Upper lobe of left lung (tissue), 6 donors: Measurements from ENCODE around the gene MICAL2. TPM values are rescaled to one million over a fixed set of nuclear protein-coding genes. Genes with fewer than 3 reads are reported as not detected.

ENCODE experiments used
- ATAC-seq, 2 donors: fragments of 200-7000 bp; cut with Tn5 transposase; one replicate each; pipeline ENCODE4 v1.9.1; 2022; ENCODE audit warnings: mild to moderate bottlenecking in 2 of 2, moderate library complexity in 2 of 2; ENCODE audit not compliant: low FRiP score in 2 of 2
- DNase-seq, 2 donors: peaks; one replicate each; pipeline ENCODE4 v3.0.0-alpha.2; 2019 to 2020
- H3K27ac ChIP-seq, 4 donors: fragments of 200-600 bp; sonication (generic); one replicate each; pipeline ENCODE4 v1.5.1; 2016 to 2019
- H3K27me3 ChIP-seq, 4 donors: fragments of 200-600 bp; sonication (generic); one replicate each; pipeline ENCODE4 v1.5.1; 2017 to 2019
- H3K36me3 ChIP-seq, 4 donors: fragments of 200-600 bp; sonication (generic); one replicate each; pipeline ENCODE4 v1.5.1; 2016 to 2019
- H3K4me1 ChIP-seq, 4 donors: fragments of 200-600 bp; sonication (generic); one replicate each; pipeline ENCODE4 v1.5.1; 2018 to 2019
- H3K4me3 ChIP-seq, 4 donors: fragments of 200-600 bp; sonication (generic); one replicate each; pipeline ENCODE4 v1.5.1; 2017 to 2019; ENCODE audit warnings: mild to moderate bottlenecking in 2 of 4, moderate library complexity in 1 of 4
- H3K9me3 ChIP-seq, 4 donors: fragments of 200-600 bp; sonication (generic); one replicate each; pipeline ENCODE4 v1.5.1; 2018 to 2019
- CTCF ChIP-seq, 6 experiments: fragments of 450-650 bp in 4 of 6; fragments of 200-600 bp in 2 of 6; sonication (generic) in 2 of 6; IDR thresholded peaks; one replicate each; pipeline ENCODE4 v1.5.1; 2016 to 2019; ENCODE audit warnings: antibody characterized with exemption in 6 of 6
- EP300 ChIP-seq, 4 donors: sonication (generic); formaldehyde crosslinking; IDR thresholded peaks; one replicate each; pipeline ENCODE4 v1.5.1; 2017; ENCODE audit warnings: antibody characterized with exemption in 4 of 4, control low read depth in 2 of 4
- POLR2A ChIP-seq, 4 donors: fragments of 450-650 bp; IDR thresholded peaks; one replicate each; pipeline ENCODE4 v1.5.1; 2016 to 2017; ENCODE audit warnings: antibody characterized with exemption in 4 of 4, mild to moderate bottlenecking in 2 of 4
- POLR2AphosphoS5 ChIP-seq, 2 donors: sonication (generic); formaldehyde crosslinking; IDR thresholded peaks; one replicate each; pipeline ENCODE4 v1.5.1; 2017; ENCODE audit warnings: antibody characterized with exemption in 2 of 2
- WGBS, 2 donors: methylation state at CpG; one replicate each; pipeline ENCODE4 v1.1.5; 2017 to 2018; 5-methylcytosine and 5-hydroxymethylcytosine counted together
- total RNA-seq, 6 donors: library from RNA; depleted of rRNA in 4 of 6; stranded (reverse); fragments of >200 nt in 4 of 6; gene quantifications; one replicate each; pipeline versions ENCODE4 v1.1.0 to v1.2.1, GENCODE V29; 2016 to 2021
- donor health status: DM: no; HTN: no; CAD: no; lungs with moderate emphysema.
- donor health status: DM: no; HTN: yes; CAD: no; lungs with severe emphysema.

MICAL2 gene
- total RNA-seq, 6 donors from 2014 or later, result 138 to 327 (median 175) TPM

- Histone ChIP-seq H3K36me3 (no peaks in the 10 kb centered on the region), H3K4me1 (peaks cover 0 to 15% (median 11%) of the 10 kb centered on the region in 4 donors), H3K27ac (no peak overlapping the region), H3K9me3 (no peaks in the 10 kb centered on the region), H3K4me3 (no peak overlapping the region), H3K27me3 (no peaks in the 10 kb centered on the region)
- WGBS, 2 donors, result 90 to 95% methylated on average over 8 of the region's 8 CpGs
- no peak for TF ChIP-seq POLR2A (IDR thresholded peaks at IDR 0.05)
- no peak for TF ChIP-seq POLR2AphosphoS5 (IDR thresholded peaks at IDR 0.05)
- TF ChIP-seq EP300 (IDR thresholded peaks at IDR 0.05), result no peak
- TF ChIP-seq CTCF (IDR thresholded peaks at IDR 0.05), result no peak
- no peak for DNase-seq
- ATAC-seq, result no peak
These were observed 37.0 kb upstream of the MICAL2 start for GRCh38 chr11:12073436-12073835.

GRCh38 chr11:12073886-12074285 is 36.5 kb upstream of the MICAL2 start:
- Histone ChIP-seq H3K36me3 (no peaks in the 10 kb centered on the region), H3K4me1 (peaks cover 0 to 15% (median 11%) of the 10 kb centered on the region in 4 donors), H3K27me3 (no peaks in the 10 kb centered on the region), H3K9me3 (no peaks in the 10 kb centered on the region), H3K27ac (no peak overlapping the region), H3K4me3 (no peak overlapping the region)
- DNase-seq (no peak), ATAC-seq (no peak)
- WGBS, 2 donors, result 88 to 95% methylated on average over 3 to 4 of the region's 4 CpGs
- TF ChIP-seq POLR2AphosphoS5 (IDR thresholded peaks at IDR 0.05) (no peak), EP300 (IDR thresholded peaks at IDR 0.05) (no peak), CTCF (IDR thresholded peaks at IDR 0.05) (no peak), POLR2A (IDR thresholded peaks at IDR 0.05) (no peak)

GRCh38 chr11:12074529-12075195 is 35.7 kb upstream of the MICAL2 start:
- DNase-seq (no peak), ATAC-seq (no peak)
- Histone ChIP-seq H3K27me3 (no peaks in the 10 kb centered on the region), H3K36me3 (no peaks in the 10 kb centered on the region), H3K4me1 (peaks cover 0 to 15% (median 11%) of the 10 kb centered on the region in 4 donors), H3K27ac (no peak overlapping the region), H3K9me3 (no peaks in the 10 kb centered on the region), H3K4me3 (no peak overlapping the region)
- TF ChIP-seq CTCF (IDR thresholded peaks at IDR 0.05) (no peak), POLR2A (IDR thresholded peaks at IDR 0.05) (no peak)
- 90 to 91% methylated on average over 6 of the region's 6 CpGs for WGBS, 2 donors

- Histone ChIP-seq H3K36me3 (no peaks in the 10 kb centered on the region), H3K27me3 (no peaks in the 10 kb centered on the region), H3K27ac (peak overlapping the region in 3 of 4 donors; percentile 56 to 72 (median 64)), H3K9me3 (no peaks in the 10 kb centered on the region), H3K4me3 (no peak overlapping the region), H3K4me1 (peaks cover 0 to 15% (median 13%) of the 10 kb centered on the region in 4 donors)
- WGBS, 2 donors, result 95 to 98% methylated on average over 3 of the region's 3 CpGs
- no peak for DNase-seq
- ATAC-seq, result no peak
- TF ChIP-seq CTCF (IDR thresholded peaks at IDR 0.05) (no peak), POLR2AphosphoS5 (IDR thresholded peaks at IDR 0.05) (no peak), POLR2A (IDR thresholded peaks at IDR 0.05) (no peak), EP300 (IDR thresholded peaks at IDR 0.05) (no peak)
These were observed 35.1 kb upstream of the MICAL2 start for GRCh38 chr11:12075291-12075690.
